HUES64 (cell line): Measurements from ENCODE around the gene FOXN4.
A peak's percentile ranks its signal among the peaks of the same experiment; 100 is the strongest.

Experiments
- H3K27ac ChIP-seq: 2 replicates; pipeline ENCODE4 v1.7.0; 2013; ENCODE audit warnings: low read depth, low read length, inconsistent platforms
- H3K27me3 ChIP-seq: 2 replicates; pipeline ENCODE4 v1.6.1; 2013; ENCODE audit warnings: mild to moderate bottlenecking, low read length; ENCODE audit not compliant: insufficient read depth
- H3K36me3 ChIP-seq: 2 replicates; pipeline ENCODE4 v1.6.1; 2013; ENCODE audit warnings: mild to moderate bottlenecking, low read length; ENCODE audit not compliant: insufficient read depth
- H3K4me1 ChIP-seq: 2 replicates; pipeline ENCODE4 v1.6.1; 2013; ENCODE audit warnings: mild to moderate bottlenecking, low read length, moderate library complexity; ENCODE audit not compliant: insufficient read depth
- H3K4me3 ChIP-seq: 2 replicates; pipeline ENCODE4 v1.5.1; 2013; ENCODE audit warnings: mild to moderate bottlenecking, low read length, moderate library complexity
- H3K9ac ChIP-seq: 2 replicates; pipeline ENCODE4 v1.6.1; 2013; ENCODE audit warnings: mild to moderate bottlenecking, low read depth, low read length
- H3K9me3 ChIP-seq: 2 replicates; pipeline ENCODE4 v1.6.1; 2013; ENCODE audit warnings: low read depth, low read length; ENCODE audit not compliant: insufficient read depth
- WGBS: fragments of 150-250, 120-280 bp; methylation state at CpG from one replicate; pipeline ENCODE4 v1.1.7; 2013; ENCODE audit warnings: missing lambda C conversion rate; 5-methylcytosine and 5-hydroxymethylcytosine counted together

FOXN4 gene

DNA sequence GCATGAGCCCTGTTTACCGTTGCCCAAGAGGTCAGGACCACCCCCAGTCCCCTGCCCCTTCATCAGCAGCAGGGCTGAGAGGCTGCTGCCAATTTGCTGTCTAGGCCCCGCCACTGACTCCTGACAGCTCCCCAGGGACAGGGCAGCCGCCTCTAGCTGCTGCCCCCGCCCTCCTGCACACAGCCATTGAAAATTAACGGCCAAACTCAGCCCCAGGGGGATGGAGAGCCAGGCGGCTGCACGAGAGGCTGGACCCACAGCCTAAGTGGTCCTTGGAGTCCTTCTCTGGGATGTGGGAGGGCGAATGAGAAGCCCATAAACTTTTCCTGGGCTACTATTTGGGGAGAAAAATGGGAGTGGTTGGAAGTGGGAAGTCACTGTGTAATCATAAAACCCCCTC, 4.6 kb downstream of the FOXN4 start:
- Histone ChIP-seq H3K27me3 (peaks cover 36% of the 10 kb centered on the region), H3K27ac (no peak overlapping the region)
- WGBS = 68% methylated on average over 8 of the region's 8 CpGs

DNA sequence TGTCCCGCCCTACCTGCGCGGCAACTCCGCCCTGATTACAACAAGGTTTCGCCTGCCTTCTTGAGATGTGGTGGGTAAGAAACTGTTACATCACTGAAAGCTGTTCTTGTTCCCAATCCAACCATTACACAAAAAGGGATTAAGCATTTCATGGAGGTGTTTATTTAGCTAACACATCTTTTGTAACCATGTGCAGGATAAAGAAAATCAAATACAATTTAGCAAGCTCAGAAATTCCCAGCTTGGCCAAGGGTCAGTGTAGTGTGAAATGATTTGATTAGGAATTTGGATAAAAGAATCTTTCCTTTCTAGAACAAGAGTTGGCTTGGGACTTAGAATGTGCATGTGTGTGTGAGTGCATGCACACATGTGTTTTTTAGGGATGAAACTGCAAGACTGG, 6.3 kb downstream of the FOXN4 start:
- Histone ChIP-seq H3K4me3 (no peak overlapping the region), H3K27ac (no peak overlapping the region), H3K9me3 (no peaks in the 10 kb centered on the region), H3K4me1 (no peaks in the 10 kb centered on the region), H3K9ac (no peak overlapping the region), H3K36me3 (no peaks in the 10 kb centered on the region), H3K27me3 (peaks cover 19% of the 10 kb centered on the region)
- WGBS = 94% methylated on average over 3 of the region's 5 CpGs

More for the DNA sequence above, 4.6 kb downstream of the FOXN4 start:
- no peaks in the 10 kb centered on the region for H3K36me3 ChIP-seq
- H3K4me3 ChIP-seq = no peak overlapping the region
- no peaks in the 10 kb centered on the region for H3K9me3 ChIP-seq
- no peak overlapping the region for H3K9ac ChIP-seq
- H3K4me1 ChIP-seq = peaks cover 4% of the 10 kb centered on the region; the same call in 1 of the 2 replicates

DNA sequence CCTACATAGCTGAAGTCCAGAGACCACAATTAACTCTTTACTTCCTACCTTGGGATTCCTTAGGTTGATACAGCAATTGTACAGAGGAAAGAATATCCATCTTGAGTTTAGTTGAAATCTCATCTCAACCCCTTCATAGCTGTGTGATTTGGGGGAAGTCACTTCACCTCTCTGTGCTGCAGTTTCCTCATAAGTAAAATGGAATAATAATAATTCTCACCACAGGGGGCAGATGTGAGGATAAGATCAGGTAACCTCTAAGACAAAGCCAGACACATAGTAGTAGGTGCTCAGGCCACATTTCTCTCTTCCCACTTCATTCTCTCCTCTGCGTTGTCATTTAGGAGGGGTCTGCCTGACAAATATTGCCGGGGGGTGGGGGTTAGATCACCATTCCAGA, 6.7 kb downstream of the FOXN4 start:
- no peak overlapping the region for H3K27ac ChIP-seq

DNA sequence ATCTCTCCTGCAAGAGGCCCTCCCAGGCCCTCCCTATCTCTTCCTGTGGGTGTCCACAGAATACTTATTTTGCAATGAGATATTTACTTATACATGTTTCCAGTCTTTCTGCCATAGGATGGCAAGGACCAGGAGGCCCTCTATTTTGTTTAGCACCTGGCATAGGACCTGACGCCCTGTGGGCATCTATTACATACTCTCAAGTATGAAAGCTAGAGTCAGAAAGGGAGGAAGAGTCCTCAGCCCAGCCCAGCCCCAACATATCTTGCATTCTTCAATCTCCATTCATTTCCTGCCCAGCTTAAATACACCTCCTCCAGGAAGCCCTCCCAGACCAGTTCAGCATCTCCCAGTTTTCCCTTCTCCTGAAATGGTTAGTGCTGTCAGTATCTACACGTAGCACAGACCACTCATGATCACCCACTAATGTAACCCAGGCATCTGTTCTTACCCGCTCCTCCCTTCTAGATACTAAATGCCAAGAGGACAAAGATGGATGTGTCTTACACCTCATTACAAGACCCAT, 7.4 kb downstream of the FOXN4 start:
- peaks cover 9% of the 10 kb centered on the region for H3K27me3 ChIP-seq
- no peak overlapping the region for H3K27ac ChIP-seq
- H3K9me3 ChIP-seq = no peaks in the 10 kb centered on the region
- no peak overlapping the region for H3K9ac ChIP-seq
- no peaks in the 10 kb centered on the region for H3K4me1 ChIP-seq
- no peaks in the 10 kb centered on the region for H3K36me3 ChIP-seq
- no peak overlapping the region for H3K4me3 ChIP-seq
- 84% methylated on average over 3 of the region's 3 CpGs for WGBS

More for the DNA sequence above, 6.7 kb downstream of the FOXN4 start:
- no peaks in the 10 kb centered on the region for H3K4me1 ChIP-seq
- H3K9ac ChIP-seq = no peak overlapping the region
- WGBS = 93% methylated on average over 2 of the region's 2 CpGs
- H3K9me3 ChIP-seq = no peaks in the 10 kb centered on the region
- H3K36me3 ChIP-seq = no peaks in the 10 kb centered on the region
- H3K27me3 ChIP-seq = peaks cover 15% of the 10 kb centered on the region
- H3K4me3 ChIP-seq = no peak overlapping the region

DNA sequence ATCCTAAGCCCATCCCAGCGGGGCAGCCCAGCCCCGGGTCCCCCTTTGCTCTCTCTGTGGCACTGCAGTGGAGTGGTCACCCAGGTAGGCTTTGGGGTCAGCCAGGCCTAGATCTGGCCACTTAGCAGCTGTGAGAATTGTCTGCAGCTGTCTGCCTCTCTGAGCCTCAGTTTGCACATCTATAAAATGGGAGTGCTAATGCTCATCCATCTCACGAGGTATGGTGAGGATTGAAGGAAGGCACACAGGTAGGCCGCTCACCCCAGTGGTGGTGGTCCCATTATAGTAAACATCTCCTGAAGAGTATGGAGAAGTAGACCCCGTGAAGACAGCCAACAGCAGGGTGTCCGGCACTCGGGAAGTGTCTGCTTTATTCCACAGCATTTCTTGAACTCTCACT, 9.2 kb downstream of the FOXN4 start:
- 89% methylated on average over 7 of the region's 7 CpGs for WGBS
- no peaks in the 10 kb centered on the region for H3K27me3 ChIP-seq
- H3K4me1 ChIP-seq = no peaks in the 10 kb centered on the region
- H3K4me3 ChIP-seq = no peak overlapping the region
- no peak overlapping the region for H3K9ac ChIP-seq
- no peak overlapping the region for H3K27ac ChIP-seq
- no peaks in the 10 kb centered on the region for H3K36me3 ChIP-seq
- no peaks in the 10 kb centered on the region for H3K9me3 ChIP-seq

DNA sequence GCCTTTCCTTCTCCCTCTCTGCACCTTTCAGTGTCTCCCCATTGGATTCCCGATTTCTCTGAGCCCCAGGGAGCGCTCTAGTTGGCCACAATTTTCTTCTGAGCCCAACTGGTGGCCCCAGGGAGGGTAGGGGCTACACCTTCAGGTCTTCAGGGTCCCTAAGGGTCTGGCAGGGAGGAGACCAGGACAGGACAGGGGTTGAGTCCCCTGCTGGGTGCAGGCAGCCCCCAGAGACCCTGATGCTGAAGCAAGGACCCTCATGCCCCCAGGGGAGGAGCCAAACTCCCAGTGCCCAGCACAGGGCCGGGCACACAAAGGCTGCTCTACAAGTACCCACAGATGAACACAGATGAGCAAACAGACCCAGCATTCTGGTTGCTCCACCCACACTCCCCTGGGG, 12.7 kb downstream of the FOXN4 start:
- H3K4me3 ChIP-seq = no peak overlapping the region
- H3K4me1 ChIP-seq = no peaks in the 10 kb centered on the region
- H3K27ac ChIP-seq = no peak overlapping the region
- no peak overlapping the region for H3K9ac ChIP-seq
- H3K9me3 ChIP-seq = no peaks in the 10 kb centered on the region
- H3K36me3 ChIP-seq = no peaks in the 10 kb centered on the region
- no peaks in the 10 kb centered on the region for H3K27me3 ChIP-seq
- WGBS = 77% methylated on average over 3 of the region's 3 CpGs

DNA sequence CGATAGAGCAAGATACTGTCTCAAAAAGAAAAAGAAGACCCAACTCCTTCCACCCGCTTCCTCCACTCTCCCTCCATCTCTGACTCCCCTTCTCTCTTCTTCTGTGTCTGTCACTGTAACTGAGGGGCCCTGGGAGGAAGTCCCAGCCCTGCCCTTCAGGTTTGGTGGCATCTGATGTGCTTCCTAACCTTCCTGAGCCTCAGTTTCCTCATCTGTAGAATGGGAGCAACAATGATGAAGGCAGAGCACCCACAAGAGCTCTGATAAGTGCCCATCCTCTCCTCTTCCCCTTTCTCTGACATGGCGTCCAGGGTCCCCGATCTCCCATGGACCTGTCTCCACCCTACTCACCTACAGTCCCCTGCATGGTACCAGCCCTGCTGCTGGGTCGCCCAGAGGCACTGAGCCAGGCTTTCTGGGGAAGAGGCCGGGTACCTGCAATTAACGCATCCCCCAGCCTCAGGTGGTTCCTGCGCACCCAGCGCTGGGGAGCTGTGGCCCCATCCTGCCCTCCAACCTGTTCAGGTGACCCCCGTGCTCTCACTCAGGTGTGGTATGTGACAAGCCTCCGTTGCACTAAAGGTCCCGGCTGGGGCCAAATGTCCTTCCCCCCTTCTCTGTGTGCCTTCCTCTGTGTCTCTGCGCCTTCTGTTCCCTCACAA, 13.2 kb downstream of the FOXN4 start:
- no peaks in the 10 kb centered on the region for H3K36me3 ChIP-seq
- H3K4me1 ChIP-seq = peaks cover 4% of the 10 kb centered on the region; the same call in 1 of the 2 replicates
- H3K9me3 ChIP-seq = no peaks in the 10 kb centered on the region
- H3K27me3 ChIP-seq = no peaks in the 10 kb centered on the region
- no peak overlapping the region for H3K4me3 ChIP-seq
- no peak overlapping the region for H3K27ac ChIP-seq
- no peak overlapping the region for H3K9ac ChIP-seq
- 88% methylated on average over 13 of the region's 13 CpGs for WGBS

DNA sequence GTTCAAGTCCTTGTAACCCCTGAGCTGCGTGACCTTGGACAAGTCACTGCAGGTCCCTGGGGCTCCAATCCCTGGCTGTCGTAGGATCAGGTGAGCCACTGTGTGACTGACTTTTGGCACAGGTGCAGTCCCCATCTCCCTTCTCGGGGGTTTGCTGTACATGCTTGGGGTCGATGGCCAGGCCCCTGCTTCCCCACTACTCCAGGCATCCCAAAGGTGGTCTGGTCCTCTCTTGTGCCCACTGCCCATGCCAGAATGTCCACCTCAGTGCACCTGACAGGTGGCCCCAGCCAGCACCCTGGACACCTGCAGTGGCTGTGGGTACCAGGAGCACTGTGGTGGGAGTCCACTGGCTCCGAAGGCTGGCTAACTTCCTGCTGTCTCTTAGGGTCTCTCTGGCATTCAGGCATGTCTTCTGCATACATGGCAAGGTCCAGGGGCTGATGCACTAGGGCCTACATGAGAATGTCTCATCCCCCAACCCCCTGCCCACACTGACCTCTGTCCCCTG, 14.7 kb downstream of the FOXN4 start:
- Histone ChIP-seq H3K9me3 (no peaks in the 10 kb centered on the region), H3K4me3 (no peak overlapping the region), H3K36me3 (no peaks in the 10 kb centered on the region), H3K27me3 (no peaks in the 10 kb centered on the region), H3K4me1 (peaks cover 4% of the 10 kb centered on the region; the same call in 1 of the 2 replicates), H3K27ac (no peak overlapping the region), H3K9ac (no peak overlapping the region)
- 88% methylated on average over 5 of the region's 5 CpGs for WGBS

DNA sequence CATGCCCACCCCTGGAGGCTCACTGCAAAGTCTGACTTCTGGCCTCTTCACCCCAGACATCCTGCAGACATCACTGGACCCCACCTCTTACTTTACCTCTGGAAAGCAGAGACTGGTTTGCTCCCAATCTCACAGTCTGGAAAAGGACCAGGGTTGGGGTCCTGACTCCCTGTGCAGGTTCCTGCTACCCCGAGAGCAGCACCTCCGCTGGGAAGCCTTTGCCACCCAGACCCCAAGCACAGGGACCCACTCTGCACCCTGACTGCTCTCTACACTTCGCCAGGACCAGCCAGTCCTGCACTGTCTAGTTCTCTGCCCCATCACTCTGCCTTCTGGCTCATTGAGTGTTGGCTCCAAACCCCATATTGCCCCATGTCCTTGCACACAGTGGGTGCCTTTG, 16.0 kb downstream of the FOXN4 start:
- Histone ChIP-seq H3K9ac (no peak overlapping the region), H3K27me3 (no peaks in the 10 kb centered on the region), H3K27ac (no peak overlapping the region), H3K36me3 (no peaks in the 10 kb centered on the region), H3K9me3 (no peaks in the 10 kb centered on the region), H3K4me1 (peaks cover 4% of the 10 kb centered on the region; the same call in 1 of the 2 replicates), H3K4me3 (no peak overlapping the region)
- WGBS = 83% methylated on average over 3 of the region's 3 CpGs

DNA sequence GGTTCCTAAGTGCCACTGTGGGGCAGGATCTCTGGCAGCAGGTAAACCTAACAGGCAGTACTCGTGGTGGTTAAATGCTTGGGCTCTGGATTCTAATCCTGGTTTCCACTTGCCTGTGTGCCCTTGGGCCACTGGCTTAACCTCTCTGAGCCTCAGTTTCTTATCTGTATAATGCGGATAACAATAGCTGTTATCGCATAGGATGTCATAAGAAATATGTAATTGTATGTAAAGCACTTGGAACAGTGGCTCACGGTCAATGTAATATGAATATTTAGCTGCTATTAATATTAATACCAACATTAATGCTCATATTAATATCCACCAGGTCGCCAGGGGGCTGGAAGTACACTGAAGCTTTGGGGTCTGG, 16.8 kb downstream of the FOXN4 start:
- Histone ChIP-seq H3K27ac (no peak overlapping the region), H3K27me3 (no peaks in the 10 kb centered on the region), H3K9ac (no peak overlapping the region), H3K9me3 (no peaks in the 10 kb centered on the region), H3K4me1 (peaks cover 4% of the 10 kb centered on the region; the same call in 1 of the 2 replicates), H3K4me3 (no peak overlapping the region), H3K36me3 (no peaks in the 10 kb centered on the region)
- 88% methylated on average over 5 of the region's 5 CpGs for WGBS

DNA sequence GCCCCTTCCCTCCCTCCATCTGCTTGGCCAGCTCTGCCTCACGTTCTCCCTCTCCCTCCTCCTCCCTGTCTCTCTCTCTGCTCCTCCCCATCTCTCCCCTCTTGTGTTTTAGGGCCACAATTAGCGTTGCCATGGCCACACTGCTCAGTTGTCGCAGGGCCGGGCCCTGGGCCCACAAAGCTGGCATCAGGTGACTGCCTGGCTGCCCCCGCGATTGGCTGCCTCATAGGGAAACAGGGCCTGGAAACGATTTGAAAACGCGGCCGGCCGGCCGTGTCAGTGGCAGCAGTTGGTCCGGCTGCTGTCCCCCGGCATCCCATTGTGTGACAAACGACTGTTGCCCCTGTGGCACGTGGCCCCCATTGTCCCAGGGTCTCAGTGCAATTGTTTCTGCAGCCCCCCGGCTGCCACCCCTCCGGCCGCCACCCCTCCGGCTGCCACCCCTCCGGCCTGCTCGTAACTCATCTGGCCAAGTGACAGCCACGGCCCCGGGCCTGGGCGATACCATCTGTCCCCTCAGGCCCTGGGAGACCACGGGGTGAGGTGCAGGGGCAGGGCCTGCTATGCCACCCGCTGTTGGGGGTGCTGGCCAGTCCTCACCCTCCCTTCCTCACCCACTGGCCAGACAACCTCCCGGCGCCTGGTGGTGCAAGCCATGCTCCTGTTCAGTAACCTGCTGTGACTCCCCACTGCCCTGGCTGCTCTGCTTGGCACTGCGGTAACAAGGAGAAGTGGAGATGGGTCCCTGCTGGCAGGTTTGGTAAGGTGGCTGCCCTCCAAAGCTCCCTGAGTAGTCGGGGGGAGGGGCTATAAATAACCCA, 17.4 kb downstream of the FOXN4 start:
- Histone ChIP-seq H3K4me1 (peaks cover 4% of the 10 kb centered on the region; the same call in 1 of the 2 replicates), H3K27ac (no peak overlapping the region), H3K27me3 (no peaks in the 10 kb centered on the region), H3K36me3 (no peaks in the 10 kb centered on the region), H3K4me3 (no peak overlapping the region; the same call in 1 of the 2 replicates), H3K9me3 (no peaks in the 10 kb centered on the region), H3K9ac (peak overlapping the region; percentile 5; the same call in 1 of the 2 replicates)
- WGBS = 37% methylated on average over 31 of the region's 31 CpGs
